HG03045 (cell line): ENCODE data around the gene CXCR4.

Source experiments
- ATAC-seq: cut with Tn5 transposase; IDR thresholded peaks from one replicate; pipeline ENCODE4 v1.9.1; 2021; ENCODE audit warnings: mild to moderate bottlenecking, moderate library complexity; ENCODE audit not compliant: unreplicated experiment

The CXCR4 gene

GRCh38 chr2:136117909-136118818 lies at the start of gene CXCR4:
Gene CXCR4, minus strand, starts transcription at chr2:136118149. Its CDS starts 89 bp downstream, at chr2:136118060.
- ATAC-seq: peak; percentile 21

GRCh38 chr2:136164280-136164776 lies 46.4 kb upstream of the CXCR4 start:
- ATAC-seq: no peak

- no peak for ATAC-seq
Measured at GRCh38 chr2:136162438-136162837, 44.5 kb upstream of the CXCR4 start.

- no peak for ATAC-seq
Measured at GRCh38 chr2:136156411-136156810, 38.5 kb upstream of the CXCR4 start.

GRCh38 chr2:136154384-136154783 lies 36.4 kb upstream of the CXCR4 start:
- ATAC-seq: no peak

GRCh38 chr2:136151021-136151971 lies 33.3 kb upstream of the CXCR4 start:
- no peak for ATAC-seq

GRCh38 chr2:136149011-136149410 lies 31.1 kb upstream of the CXCR4 start:
- no peak for ATAC-seq

GRCh38 chr2:136146564-136146963 lies 28.6 kb upstream of the CXCR4 start:
- no peak for ATAC-seq

GRCh38 chr2:136143603-136144451 lies 25.9 kb upstream of the CXCR4 start:
- ATAC-seq: no peak

GRCh38 chr2:136141510-136142149 lies 23.7 kb upstream of the CXCR4 start:
- ATAC-seq: no peak

- ATAC-seq: no peak
Measured at GRCh38 chr2:136139631-136140030, 21.7 kb upstream of the CXCR4 start.

- ATAC-seq: no peak
Measured at GRCh38 chr2:136137982-136138381, 20.0 kb upstream of the CXCR4 start.

GRCh38 chr2:136136931-136137330 lies 19.0 kb upstream of the CXCR4 start:
- ATAC-seq: no peak

GRCh38 chr2:136135921-136136906 lies 18.3 kb upstream of the CXCR4 start:
- peak; percentile 51 for ATAC-seq

- ATAC-seq: no peak
Measured at GRCh38 chr2:136135462-136135861, 17.5 kb upstream of the CXCR4 start.

- no peak for ATAC-seq
Measured at GRCh38 chr2:136134126-136134525, 16.2 kb upstream of the CXCR4 start.

- ATAC-seq: no peak
Measured at GRCh38 chr2:136133586-136133985, 15.6 kb upstream of the CXCR4 start.

- ATAC-seq: no peak
Measured at GRCh38 chr2:136133176-136133575, 15.2 kb upstream of the CXCR4 start.

GRCh38 chr2:136132825-136133155 lies 14.8 kb upstream of the CXCR4 start:
- ATAC-seq: no peak
